Measurements from ENCODE around the gene GRAMD1B. TPM values are rescaled to one million over a fixed set of nuclear protein-coding genes. Genes with fewer than 3 reads are reported as not detected.

Gene GRAMD1B
- total RNA-seq, 3 donors from 2014 or later (not counting 1 experiment from before 2014, with no cell fraction given) = 5.9 to 10.3 (median 8.8) TPM

GRCh38 chr11:123419731-123420452 lies 10.2 kb upstream of the GRAMD1B start:
- no peak overlapping the region for H3K4me3 Mint-ChIP-seq

DNA sequence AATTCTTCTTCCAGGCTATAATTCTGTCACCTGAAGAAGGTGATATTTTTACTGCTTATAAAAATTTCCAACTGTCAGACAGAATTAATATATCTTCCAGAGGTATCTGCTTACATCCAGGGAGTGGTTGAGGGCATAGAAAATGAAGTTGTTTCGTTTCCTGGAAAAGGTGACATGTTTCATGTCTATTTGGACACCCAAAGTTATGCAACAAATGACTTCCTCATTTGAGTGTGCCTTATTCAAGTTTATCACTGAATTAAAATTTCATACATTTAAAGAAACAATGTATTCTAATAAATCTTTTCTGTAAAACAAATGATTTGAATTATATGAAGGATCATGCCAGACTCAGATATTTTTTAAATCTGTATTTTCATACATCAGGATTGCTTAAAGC lies 8.5 kb upstream of the GRAMD1B start:
- Mint-ChIP-seq H3K36me3 (no peaks in the 10 kb centered on the region), H3K27ac (no peak overlapping the region), H3K27me3 (ENCODE audit: low read depth in 2 of 2) (peaks cover 18 to 34% of the 10 kb centered on the region in 2 donors), H3K9me3 (no peaks in the 10 kb centered on the region), H3K4me3 (no peak overlapping the region), H3K4me1 (no peaks in the 10 kb centered on the region)
- H3K9me3 ChIP-seq (ENCODE audit: control insufficient read depth, insufficient read depth, low read length) = no peaks in the 10 kb centered on the region
- no CpG with 5 or more reads among the region's 1 CpG for WGBS (ENCODE audit: insufficient coverage)
- H3K27ac ChIP-seq (ENCODE audit: low read length) = no peak overlapping the region
- no peaks in the 10 kb centered on the region for H3K4me1 ChIP-seq (ENCODE audit: control insufficient read depth, insufficient read depth, low read length)
- no peaks in the 10 kb centered on the region for H3K27me3 ChIP-seq (ENCODE audit: control insufficient read depth, insufficient read depth, low read length)
- H3K4me3 ChIP-seq (ENCODE audit: low read length) = no peak overlapping the region
- ATAC-seq (no peak), DNase-seq (no peak)
- no peak for TF ChIP-seq CTCF (IDR thresholded peaks at IDR 0.05)
- no peaks in the 10 kb centered on the region for H3K36me3 ChIP-seq (ENCODE audit: control insufficient read depth, insufficient read depth, low read length)
- intact Hi-C loops (cut with micrococcal nuclease) = no loop called here

More at GRCh38 chr11:123419731-123420452, 10.2 kb upstream of the GRAMD1B start:
- Mint-ChIP-seq H3K27ac (no peak overlapping the region), H3K9me3 (no peaks in the 10 kb centered on the region), H3K36me3 (no peaks in the 10 kb centered on the region), H3K4me1 (no peaks in the 10 kb centered on the region), H3K27me3 (ENCODE audit: low read depth in 2 of 2) (peaks cover 18 to 22% of the 10 kb centered on the region in 2 donors)
- DNase-seq (no peak), ATAC-seq (no peak)
- Histone ChIP-seq H3K27ac (ENCODE audit: low read length) (no peak overlapping the region), H3K4me3 (ENCODE audit: low read length) (no peak overlapping the region), H3K36me3 (ENCODE audit: control insufficient read depth, insufficient read depth, low read length) (no peaks in the 10 kb centered on the region), H3K4me1 (ENCODE audit: control insufficient read depth, insufficient read depth, low read length) (no peaks in the 10 kb centered on the region), H3K27me3 (ENCODE audit: control insufficient read depth, insufficient read depth, low read length) (no peaks in the 10 kb centered on the region), H3K9me3 (ENCODE audit: control insufficient read depth, insufficient read depth, low read length) (no peaks in the 10 kb centered on the region)
- intact Hi-C loops (cut with micrococcal nuclease) = no loop called here
- TF ChIP-seq CTCF (IDR thresholded peaks at IDR 0.05) = no peak
- WGBS (ENCODE audit: insufficient coverage) = 98% methylated on average over 4 of the region's 4 CpGs

GRCh38 chr11:123425367-123425766 lies 4.7 kb upstream of the GRAMD1B start:
- no peaks in the 10 kb centered on the region for H3K36me3 Mint-ChIP-seq
- Histone ChIP-seq H3K9me3 (ENCODE audit: control insufficient read depth, insufficient read depth, low read length) (no peaks in the 10 kb centered on the region), H3K4me1 (ENCODE audit: control insufficient read depth, insufficient read depth, low read length) (peaks cover 9% of the 10 kb centered on the region), H3K36me3 (ENCODE audit: control insufficient read depth, insufficient read depth, low read length) (no peaks in the 10 kb centered on the region), H3K27me3 (ENCODE audit: control insufficient read depth, insufficient read depth, low read length) (no peaks in the 10 kb centered on the region), H3K4me3 (ENCODE audit: low read length) (no peak overlapping the region), H3K27ac (ENCODE audit: low read length) (no peak overlapping the region)
- H3K27ac Mint-ChIP-seq = no peak overlapping the region
- no peak for DNase-seq
- no peak for TF ChIP-seq CTCF (IDR thresholded peaks at IDR 0.05)
- ATAC-seq = no peak
- peaks cover 10% of the 10 kb centered on the region in 2 donors for H3K4me1 Mint-ChIP-seq
- H3K9me3 Mint-ChIP-seq = no peaks in the 10 kb centered on the region
- H3K27me3 Mint-ChIP-seq (ENCODE audit: low read depth in 2 of 2) = peaks cover 16 to 40% of the 10 kb centered on the region in 2 donors
- intact Hi-C loops (cut with micrococcal nuclease) = no loop called here
- H3K4me3 Mint-ChIP-seq = no peak overlapping the region
- WGBS (ENCODE audit: insufficient coverage) = 88% methylated on average over 4 of the region's 4 CpGs

DNA sequence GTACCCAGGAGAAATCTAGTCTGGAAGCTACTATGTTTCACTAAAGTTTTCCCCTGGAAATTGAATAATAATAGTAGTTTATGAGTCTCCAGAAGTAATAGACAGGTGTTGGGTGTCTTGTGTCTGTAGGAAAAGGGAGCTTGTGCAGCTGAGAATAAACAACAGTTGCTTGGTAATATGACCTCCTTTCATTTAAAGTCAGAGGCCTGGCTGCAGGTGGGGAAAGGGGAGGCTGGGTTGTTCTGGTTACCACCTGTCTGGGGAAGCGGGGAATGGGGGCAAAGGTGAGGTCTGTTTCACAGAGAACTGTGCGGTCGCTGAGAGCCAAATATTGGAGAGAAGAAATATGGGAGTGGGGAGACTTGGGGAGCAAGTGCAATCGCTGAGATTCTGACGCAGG lies 3.3 kb upstream of the GRAMD1B start:
- intact Hi-C loops (cut with micrococcal nuclease) = no loop called here
- H3K27ac Mint-ChIP-seq = no peak overlapping the region
- no peaks in the 10 kb centered on the region for H3K36me3 ChIP-seq (ENCODE audit: control insufficient read depth, insufficient read depth, low read length)
- H3K27me3 ChIP-seq (ENCODE audit: control insufficient read depth, insufficient read depth, low read length) = no peaks in the 10 kb centered on the region
- peaks cover 19% of the 10 kb centered on the region for H3K4me1 ChIP-seq (ENCODE audit: control insufficient read depth, insufficient read depth, low read length)
- no peaks in the 10 kb centered on the region for H3K9me3 Mint-ChIP-seq
- 97% methylated on average over 5 of the region's 5 CpGs for WGBS (ENCODE audit: insufficient coverage)
- DNase-seq (no peak), ATAC-seq (no peak)
- H3K9me3 ChIP-seq (ENCODE audit: control insufficient read depth, insufficient read depth, low read length) = no peaks in the 10 kb centered on the region
- no peak overlapping the region for H3K4me3 Mint-ChIP-seq
- H3K4me3 ChIP-seq (ENCODE audit: low read length) = no peak overlapping the region
- no peak overlapping the region for H3K27ac ChIP-seq (ENCODE audit: low read length)
- peaks cover 16 to 40% of the 10 kb centered on the region in 2 donors for H3K27me3 Mint-ChIP-seq (ENCODE audit: low read depth in 2 of 2)
- peaks cover 10 to 17% of the 10 kb centered on the region in 2 donors for H3K4me1 Mint-ChIP-seq
- TF ChIP-seq CTCF (IDR thresholded peaks at IDR 0.05) = no peak
- no peaks in the 10 kb centered on the region for H3K36me3 Mint-ChIP-seq
